Measurements from ENCODE around the gene TIAM2. TPM values are rescaled to one million over a fixed set of nuclear protein-coding genes. Genes with fewer than 3 reads are reported as not detected.
A peak's percentile ranks its signal among the peaks of the same experiment; 100 is the strongest.

Gene TIAM2
- total and polyA plus RNA-seq, 2 experiments from 2014 or later, result 14.2 to 24.4 TPM

DNA sequence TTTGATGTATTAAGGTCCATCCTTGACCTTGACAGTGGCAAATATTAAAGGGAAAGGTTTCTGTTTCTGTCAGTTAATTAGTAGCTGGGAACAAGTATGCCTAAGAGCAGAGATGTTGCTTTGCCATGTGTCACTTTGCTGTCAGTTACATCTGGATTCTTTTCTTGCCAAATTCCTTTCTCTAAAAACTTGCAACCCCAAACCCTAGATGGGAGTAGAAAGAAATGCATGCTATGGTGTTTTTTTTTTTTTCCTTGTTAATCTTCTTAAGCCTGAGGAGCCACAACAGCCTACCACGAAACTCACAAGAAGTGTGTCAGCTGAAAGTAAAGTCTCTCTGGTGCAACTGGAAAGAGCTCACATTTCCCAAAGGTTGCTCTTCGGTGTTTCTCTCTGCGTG is 250.7 kb downstream of the TIAM2 start (continued):
- TF ChIP-seq, protein P1, sequence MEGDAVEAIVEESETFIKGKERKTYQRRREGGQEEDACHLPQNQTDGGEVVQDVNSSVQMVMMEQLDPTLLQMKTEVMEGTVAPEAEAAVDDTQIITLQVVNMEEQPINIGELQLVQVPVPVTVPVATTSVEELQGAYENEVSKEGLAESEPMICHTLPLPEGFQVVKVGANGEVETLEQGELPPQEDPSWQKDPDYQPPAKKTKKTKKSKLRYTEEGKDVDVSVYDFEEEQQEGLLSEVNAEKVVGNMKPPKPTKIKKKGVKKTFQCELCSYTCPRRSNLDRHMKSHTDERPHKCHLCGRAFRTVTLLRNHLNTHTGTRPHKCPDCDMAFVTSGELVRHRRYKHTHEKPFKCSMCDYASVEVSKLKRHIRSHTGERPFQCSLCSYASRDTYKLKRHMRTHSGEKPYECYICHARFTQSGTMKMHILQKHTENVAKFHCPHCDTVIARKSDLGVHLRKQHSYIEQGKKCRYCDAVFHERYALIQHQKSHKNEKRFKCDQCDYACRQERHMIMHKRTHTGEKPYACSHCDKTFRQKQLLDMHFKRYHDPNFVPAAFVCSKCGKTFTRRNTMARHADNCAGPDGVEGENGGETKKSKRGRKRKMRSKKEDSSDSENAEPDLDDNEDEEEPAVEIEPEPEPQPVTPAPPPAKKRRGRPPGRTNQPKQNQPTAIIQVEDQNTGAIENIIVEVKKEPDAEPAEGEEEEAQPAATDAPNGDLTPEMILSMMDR (conservative IDR thresholded peaks at IDR 0.05; ENCODE audit: low read depth in 2 of 2), result no peak
- TF ChIP-seq EZH2 (IDR thresholded peaks at IDR 0.05; ENCODE audit: low read depth, unreplicated experiment), result no peak
- TF ChIP-seq ZNF114 (CRISPR knock-in tag; IDR thresholded peaks at IDR 0.05), result no peak
- no peak for TF ChIP-seq JUNB (IDR thresholded peaks at IDR 0.05; ENCODE audit: unreplicated experiment)

- H3K79me2 ChIP-seq (replicated peaks; ENCODE audit: insufficient read depth), result no peaks in the 10 kb centered on the region
- Mint-ChIP-seq H3K4me1 (peaks cover 9% of the 10 kb centered on the region), H3K9me3 (no peaks in the 10 kb centered on the region; the same call in 2 of the 3 replicates), H3K36me3 (ENCODE audit: low read depth) (peaks cover 74% of the 10 kb centered on the region; the same call in 2 of the 3 replicates), H3K4me3 (no peak overlapping the region), H3K27me3 (ENCODE audit: insufficient read depth, low read depth, poor library complexity) (peaks cover 8% of the 10 kb centered on the region), H3K27ac (no peak overlapping the region)
- H4K20me1 ChIP-seq (replicated peaks; ENCODE audit: insufficient read depth), result no peaks in the 10 kb centered on the region
- H3K27me3 ChIP-seq (ENCODE audit: insufficient read depth), result no peaks in the 10 kb centered on the region
- no peak for ATAC-seq
- H3K9me2 ChIP-seq (ENCODE audit: insufficient read depth), result no peaks in the 10 kb centered on the region
- peaks cover 4% of the 10 kb centered on the region for H3K36me3 ChIP-seq (ENCODE audit: insufficient read depth)
- no peak overlapping the region for H3K4me2 ChIP-seq
- H3K27ac ChIP-seq (ENCODE audit: low read depth), result peak overlapping the region; percentile 91
- DNase-seq (ENCODE audit: low spot score), result no peak
- 0 out of 2 replicates have a peak, but pooled peaks cover 3% of the 10 kb centered on the region for H3K4me1 ChIP-seq (ENCODE audit: insufficient read depth)
- H3K4me3 ChIP-seq, result no peak overlapping the region
- no peak overlapping the region for H2AFZ ChIP-seq
- peaks cover 4% of the 10 kb centered on the region; the same call in 1 of the 2 replicates for H3F3A ChIP-seq (replicated peaks; ENCODE audit: low read depth)
- TF ChIP-seq JUNB (IDR thresholded peaks at IDR 0.05; ENCODE audit: unreplicated experiment) (no peak), REST (IDR thresholded peaks at IDR 0.05; ENCODE audit: unreplicated experiment) (no peak), NANOG (IDR thresholded peaks at IDR 0.05; ENCODE audit: borderline replicate concordance) (no peak), CREB1 (CRISPR knock-in tag; IDR thresholded peaks at IDR 0.05; ENCODE audit: low read depth) (no peak), ZNF331 (CRISPR knock-in tag; IDR thresholded peaks at IDR 0.05; ENCODE audit: low read depth) (no peak), STAT1 (IDR thresholded peaks at IDR 0.05; ENCODE audit: unreplicated experiment) (no peak), POLR2AphosphoS5 (IDR thresholded peaks at IDR 0.05; ENCODE audit: low read depth) (no peak), EZH2phosphoT487 (IDR thresholded peaks at IDR 0.05; ENCODE audit: unreplicated experiment) (no peak)
- TF ChIP-seq, protein P2, sequence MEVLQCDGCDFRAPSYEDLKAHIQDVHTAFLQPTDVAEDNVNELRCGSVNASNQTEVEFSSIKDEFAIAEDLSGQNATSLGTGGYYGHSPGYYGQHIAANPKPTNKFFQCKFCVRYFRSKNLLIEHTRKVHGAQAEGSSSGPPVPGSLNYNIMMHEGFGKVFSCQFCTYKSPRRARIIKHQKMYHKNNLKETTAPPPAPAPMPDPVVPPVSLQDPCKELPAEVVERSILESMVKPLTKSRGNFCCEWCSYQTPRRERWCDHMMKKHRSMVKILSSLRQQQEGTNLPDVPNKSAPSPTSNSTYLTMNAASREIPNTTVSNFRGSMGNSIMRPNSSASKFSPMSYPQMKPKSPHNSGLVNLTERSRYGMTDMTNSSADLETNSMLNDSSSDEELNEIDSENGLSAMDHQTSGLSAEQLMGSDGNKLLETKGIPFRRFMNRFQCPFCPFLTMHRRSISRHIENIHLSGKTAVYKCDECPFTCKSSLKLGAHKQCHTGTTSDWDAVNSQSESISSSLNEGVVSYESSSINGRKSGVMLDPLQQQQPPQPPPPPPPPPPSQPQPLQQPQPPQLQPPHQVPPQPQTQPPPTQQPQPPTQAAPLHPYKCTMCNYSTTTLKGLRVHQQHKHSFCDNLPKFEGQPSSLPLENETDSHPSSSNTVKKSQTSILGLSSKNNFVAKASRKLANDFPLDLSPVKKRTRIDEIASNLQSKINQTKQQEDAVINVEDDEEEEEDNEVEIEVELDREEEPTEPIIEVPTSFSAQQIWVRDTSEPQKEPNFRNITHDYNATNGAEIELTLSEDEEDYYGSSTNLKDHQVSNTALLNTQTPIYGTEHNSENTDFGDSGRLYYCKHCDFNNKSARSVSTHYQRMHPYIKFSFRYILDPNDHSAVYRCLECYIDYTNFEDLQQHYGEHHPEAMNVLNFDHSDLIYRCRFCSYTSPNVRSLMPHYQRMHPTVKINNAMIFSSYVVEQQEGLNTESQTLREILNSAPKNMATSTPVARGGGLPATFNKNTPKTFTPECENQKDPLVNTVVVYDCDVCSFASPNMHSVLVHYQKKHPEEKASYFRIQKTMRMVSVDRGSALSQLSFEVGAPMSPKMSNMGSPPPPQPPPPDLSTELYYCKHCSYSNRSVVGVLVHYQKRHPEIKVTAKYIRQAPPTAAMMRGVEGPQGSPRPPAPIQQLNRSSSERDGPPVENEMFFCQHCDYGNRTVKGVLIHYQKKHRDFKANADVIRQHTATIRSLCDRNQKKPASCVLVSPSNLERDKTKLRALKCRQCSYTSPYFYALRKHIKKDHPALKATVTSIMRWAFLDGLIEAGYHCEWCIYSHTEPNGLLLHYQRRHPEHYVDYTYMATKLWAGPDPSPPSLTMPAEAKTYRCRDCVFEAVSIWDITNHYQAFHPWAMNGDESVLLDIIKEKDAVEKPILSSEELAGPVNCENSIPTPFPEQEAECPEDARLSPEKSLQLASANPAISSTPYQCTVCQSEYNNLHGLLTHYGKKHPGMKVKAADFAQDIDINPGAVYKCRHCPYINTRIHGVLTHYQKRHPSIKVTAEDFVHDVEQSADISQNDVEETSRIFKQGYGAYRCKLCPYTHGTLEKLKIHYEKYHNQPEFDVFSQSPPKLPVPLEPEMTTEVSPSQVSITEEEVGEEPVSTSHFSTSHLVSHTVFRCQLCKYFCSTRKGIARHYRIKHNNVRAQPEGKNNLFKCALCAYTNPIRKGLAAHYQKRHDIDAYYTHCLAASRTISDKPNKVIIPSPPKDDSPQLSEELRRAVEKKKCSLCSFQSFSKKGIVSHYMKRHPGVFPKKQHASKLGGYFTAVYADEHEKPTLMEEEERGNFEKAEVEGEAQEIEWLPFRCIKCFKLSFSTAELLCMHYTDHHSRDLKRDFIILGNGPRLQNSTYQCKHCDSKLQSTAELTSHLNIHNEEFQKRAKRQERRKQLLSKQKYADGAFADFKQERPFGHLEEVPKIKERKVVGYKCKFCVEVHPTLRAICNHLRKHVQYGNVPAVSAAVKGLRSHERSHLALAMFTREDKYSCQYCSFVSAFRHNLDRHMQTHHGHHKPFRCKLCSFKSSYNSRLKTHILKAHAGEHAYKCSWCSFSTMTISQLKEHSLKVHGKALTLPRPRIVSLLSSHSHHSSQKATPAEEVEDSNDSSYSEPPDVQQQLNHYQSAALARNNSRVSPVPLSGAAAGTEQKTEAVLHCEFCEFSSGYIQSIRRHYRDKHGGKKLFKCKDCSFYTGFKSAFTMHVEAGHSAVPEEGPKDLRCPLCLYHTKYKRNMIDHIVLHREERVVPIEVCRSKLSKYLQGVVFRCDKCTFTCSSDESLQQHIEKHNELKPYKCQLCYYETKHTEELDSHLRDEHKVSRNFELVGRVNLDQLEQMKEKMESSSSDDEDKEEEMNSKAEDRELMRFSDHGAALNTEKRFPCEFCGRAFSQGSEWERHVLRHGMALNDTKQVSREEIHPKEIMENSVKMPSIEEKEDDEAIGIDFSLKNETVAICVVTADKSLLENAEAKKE (CRISPR knock-in tag; IDR thresholded peaks at IDR 0.05), result no peak
- TF ChIP-seq, protein P1 (conservative IDR thresholded peaks at IDR 0.05; ENCODE audit: low read depth in 2 of 2), result no peak
Measured at GRCh38 chr6:155246825-155247224, 251.7 kb downstream of the TIAM2 start.
